SK-N-SH treated with all-trans-retinoic acid at 6 μM for 48 hours (cell line): ENCODE results near the gene SLCO3A1.
"Not testable (repeated sequence)": the region's sequence is repeated elsewhere in the genome, so short reads cannot be mapped to it uniquely, and the experiment has no call there.

Source experiments
- ATAC-seq: fragments of 200-7000 bp; cut with Tn5 transposase; 3 replicates; pipeline ENCODE4 v1.9.1; 2020; ENCODE audit warnings: mild to moderate bottlenecking, moderate library complexity
- BACH2 ChIP-seq: fragments of 250-450 bp; sonication (Bioruptor Pico); IDR thresholded peaks from 2 replicates; pipeline ENCODE4 v1.9.0; 2021; ENCODE audit warnings: mild to moderate bottlenecking, borderline replicate concordance
- CREB5 ChIP-seq: fragments of 250-450 bp; sonication (Bioruptor Pico); IDR thresholded peaks from 2 replicates; pipeline ENCODE4 v1.5.1; 2020; ENCODE audit warnings: low read depth, mild to moderate bottlenecking, moderate library complexity
- CSDC2 ChIP-seq: fragments of 250-450 bp; sonication (Bioruptor Pico); IDR thresholded peaks from 2 replicates; pipeline ENCODE4 v1.5.0; 2020; ENCODE audit warnings: mild to moderate bottlenecking, moderate library complexity
- CSRNP3 ChIP-seq: fragments of 250-450 bp; sonication (Bioruptor Pico); IDR thresholded peaks from 2 replicates; pipeline ENCODE4 v1.5.1; 2021; ENCODE audit warnings: mild to moderate bottlenecking, moderate library complexity
- ESRRG ChIP-seq: fragments of 250-450 bp; sonication (Bioruptor Pico); IDR thresholded peaks from 2 replicates; pipeline ENCODE4 v1.6.1; 2021; ENCODE audit warnings: mild to moderate bottlenecking
- GLIS3 ChIP-seq: fragments of 250-450 bp; sonication (Bioruptor Pico); IDR thresholded peaks from 2 replicates; pipeline ENCODE4 v1.5.0; 2020; ENCODE audit warnings: mild to moderate bottlenecking, moderate library complexity
- ISL1 ChIP-seq: fragments of 250-450 bp; sonication (Bioruptor Pico); IDR thresholded peaks from 2 replicates; pipeline ENCODE4 v2.1.2; 2022; ENCODE audit warnings: mild to moderate bottlenecking, moderate library complexity
- OSR1 ChIP-seq: fragments of 250-450 bp; sonication (Bioruptor Pico); IDR thresholded peaks from 2 replicates; pipeline ENCODE4 v1.8.0; 2022; ENCODE audit warnings: moderate library complexity, mild to moderate bottlenecking, inconsistent platforms
- PATZ1 ChIP-seq: fragments of 250-450 bp; sonication (Bioruptor Pico); IDR thresholded peaks from 2 replicates; pipeline ENCODE4 v1.8.0; 2020; ENCODE audit warnings: mild to moderate bottlenecking, moderate library complexity, borderline replicate concordance
- PPARA ChIP-seq: fragments of 250-450 bp; sonication (Bioruptor Pico); IDR thresholded peaks from 2 replicates; pipeline ENCODE4 v1.5.0; 2020; ENCODE audit warnings: mild to moderate bottlenecking, borderline replicate concordance
- RARB ChIP-seq: fragments of 250-450 bp; sonication (Bioruptor Pico); IDR thresholded peaks from 2 replicates; pipeline ENCODE4 v1.8.0; 2021; ENCODE audit warnings: mild to moderate bottlenecking, moderate library complexity
- SNAI2 ChIP-seq: fragments of 250-450 bp; sonication (Bioruptor Pico); IDR thresholded peaks from 2 replicates; pipeline ENCODE4 v1.5.0; 2020; ENCODE audit warnings: mild to moderate bottlenecking, moderate library complexity
- TCF4 ChIP-seq: fragments of 250-450 bp; sonication (Bioruptor Pico); IDR thresholded peaks from 2 replicates; pipeline ENCODE4 v1.8.0; 2021; ENCODE audit warnings: mild to moderate bottlenecking, moderate library complexity, borderline replicate concordance
- TOX ChIP-seq: fragments of 250-450 bp; sonication (Bioruptor Pico); IDR thresholded peaks from 2 replicates; pipeline ENCODE4 v1.8.0; 2021; ENCODE audit warnings: mild to moderate bottlenecking, moderate library complexity, borderline replicate concordance
- ZFP3 ChIP-seq: fragments of 250-450 bp; sonication (Bioruptor Pico); IDR thresholded peaks from 2 replicates; pipeline ENCODE4 v1.5.0; 2020; ENCODE audit warnings: mild to moderate bottlenecking, moderate library complexity
- ZFP30 ChIP-seq: fragments of 450-650 bp; formaldehyde crosslinking; IDR thresholded peaks from 2 replicates; pipeline ENCODE4 v1.5.0; 2022; ENCODE audit warnings: mild to moderate bottlenecking, moderate library complexity
- ZNF565 ChIP-seq: fragments of 450-650 bp; formaldehyde crosslinking; conservative IDR thresholded peaks from 2 replicates; pipeline ENCODE4 v1.5.0; 2020; ENCODE audit warnings: low read depth, mild to moderate bottlenecking, moderate library complexity
- ZNF70 ChIP-seq: fragments of 450-650 bp; formaldehyde crosslinking; IDR thresholded peaks from 2 replicates; pipeline ENCODE4 v1.5.0; 2020; ENCODE audit warnings: mild to moderate bottlenecking, moderate library complexity
- ZNF8 ChIP-seq: fragments of 450-650 bp; formaldehyde crosslinking; IDR thresholded peaks from 2 replicates; pipeline ENCODE4 v1.5.0; 2020; ENCODE audit warnings: mild to moderate bottlenecking, moderate library complexity

The SLCO3A1 gene

GRCh38 chr15:91953432-91953831 lies 99.9 kb downstream of the SLCO3A1 start:
- TF ChIP-seq RARB (CRISPR knock-in tag) (no peak), OSR1 (no peak), GLIS3 (no peak), TOX (no peak), CSRNP3 (no peak)
- ATAC-seq = no peak; the same call in 2 of the 3 replicates

GRCh38 chr15:91954292-91954691 lies 100.8 kb downstream of the SLCO3A1 start:
- TF ChIP-seq CREB5 (no peak), OSR1 (no peak), ESRRG (no peak), TOX (no peak), ISL1 (no peak), ZNF70 (no peak), SNAI2 (no peak)
- no peak for ATAC-seq

GRCh38 chr15:91956026-91956723 lies 102.7 kb downstream of the SLCO3A1 start:
- no peak for TF ChIP-seq CSDC2
- peak; percentile 28; the same call in 1 of the 3 replicates for ATAC-seq

GRCh38 chr15:91961357-91961756 lies 107.8 kb downstream of the SLCO3A1 start:
- TF ChIP-seq ZFP3 (no peak), CSRNP3 (no peak), SNAI2 (no peak), PPARA (CRISPR knock-in tag) (no peak), BACH2 (CRISPR knock-in tag) (no peak), ZNF8 (CRISPR knock-in tag) (no peak), ZFP30 (CRISPR knock-in tag) (no peak)

GRCh38 chr15:91963747-91964146 lies 110.2 kb downstream of the SLCO3A1 start:
- not testable (repeated sequence) for ATAC-seq

More at GRCh38 chr15:91961357-91961756, 107.8 kb downstream of the SLCO3A1 start:
- no peak for ATAC-seq

- TF ChIP-seq CSDC2 (no peak), ZFP3 (0 out of 2 replicates have a peak, but pooled peaks have one; percentile 34), ISL1 (0 out of 2 replicates have a peak, but pooled peaks have one; percentile 8), OSR1 (no peak)
- peak; percentile 92 for ATAC-seq
These were observed 112.1 kb downstream of the SLCO3A1 start for GRCh38 chr15:91965501-91966193.

GRCh38 chr15:91966194-91966552 lies 112.7 kb downstream of the SLCO3A1 start:
- TF ChIP-seq ZNF565 (CRISPR knock-in tag) (no peak), ZFP30 (CRISPR knock-in tag) (no peak), BACH2 (CRISPR knock-in tag) (no peak), PATZ1 (CRISPR knock-in tag) (no peak), CREB5 (no peak), ZNF70 (no peak), SNAI2 (no peak), TCF4 (CRISPR knock-in tag) (no peak), OSR1 (no peak), GLIS3 (no peak), ISL1 (no peak), TOX (no peak)
- TF ChIP-seq, all 23 proteins: peak for 0
- ATAC-seq = peak; percentile 71
